HG03520 (cell line): ENCODE measurements around the gene DRD1.
"Not testable (repeated sequence)": the region's sequence is repeated elsewhere in the genome, so short reads cannot be mapped to it uniquely, and the experiment has no call there.

Experiments
- ATAC-seq: cut with Tn5 transposase; IDR thresholded peaks from one replicate; pipeline ENCODE4 v1.9.1; 2021; ENCODE audit warnings: mild to moderate bottlenecking, moderate library complexity; ENCODE audit not compliant: unreplicated experiment

Gene DRD1

DNA sequence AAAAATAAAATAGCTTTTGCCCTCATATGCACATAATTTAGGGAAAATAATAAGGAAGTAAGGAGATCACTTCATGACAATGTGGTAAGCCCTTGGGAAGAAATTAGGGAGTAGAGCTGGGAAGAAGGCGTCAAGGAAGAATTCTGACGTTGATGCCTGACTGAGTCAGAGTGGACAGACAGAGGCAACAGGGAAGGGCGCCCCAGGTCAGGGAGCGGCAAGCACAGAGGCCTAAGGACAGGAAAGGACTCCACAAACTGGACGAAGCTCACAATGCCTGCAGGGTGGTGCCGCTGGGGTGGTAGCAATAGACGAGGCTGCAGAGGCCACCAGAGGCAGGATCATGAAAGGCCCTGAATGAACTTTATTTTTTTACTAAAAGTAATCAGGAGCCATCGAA lies 7.6 kb downstream of the DRD1 start:
- ATAC-seq: no peak

DNA sequence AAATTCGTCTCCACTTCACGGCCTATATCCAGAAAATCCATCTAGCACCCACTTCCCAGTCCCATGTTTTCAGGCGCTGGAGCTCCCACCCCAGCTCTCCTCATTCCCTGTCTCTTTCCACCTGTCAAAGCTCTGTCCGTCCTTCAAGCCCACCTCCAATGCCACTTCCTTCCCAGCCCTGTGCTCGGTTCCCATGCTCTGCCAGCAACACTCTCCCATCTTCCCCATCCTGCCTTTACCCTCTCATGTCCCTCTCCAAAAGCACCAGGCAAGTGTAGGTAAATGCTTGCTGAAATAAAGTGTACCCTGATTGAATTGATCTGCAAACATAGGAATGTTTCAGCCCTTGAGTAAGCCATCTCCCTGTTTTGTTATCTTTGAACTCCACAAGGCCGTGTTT lies 9.2 kb downstream of the DRD1 start:
- ATAC-seq: no peak

DNA sequence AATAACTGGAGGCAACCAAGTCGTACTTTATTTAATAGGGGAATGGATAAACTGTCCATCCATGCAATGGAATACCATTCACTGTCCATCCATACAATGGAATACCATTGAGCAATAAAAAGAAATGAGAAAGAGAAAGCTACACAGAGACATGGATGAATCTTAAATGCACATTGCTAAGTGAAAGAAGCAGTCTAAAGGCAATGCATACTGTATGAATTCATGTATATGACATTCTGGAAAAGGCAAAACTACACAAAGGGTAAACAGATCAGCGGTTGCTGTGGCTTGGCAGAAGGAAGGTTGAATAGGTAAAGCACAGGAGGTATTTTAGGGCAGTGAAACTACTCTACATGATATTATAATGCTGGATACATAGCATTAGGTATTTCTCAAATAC lies 16.2 kb downstream of the DRD1 start:
- no peak for ATAC-seq

DNA sequence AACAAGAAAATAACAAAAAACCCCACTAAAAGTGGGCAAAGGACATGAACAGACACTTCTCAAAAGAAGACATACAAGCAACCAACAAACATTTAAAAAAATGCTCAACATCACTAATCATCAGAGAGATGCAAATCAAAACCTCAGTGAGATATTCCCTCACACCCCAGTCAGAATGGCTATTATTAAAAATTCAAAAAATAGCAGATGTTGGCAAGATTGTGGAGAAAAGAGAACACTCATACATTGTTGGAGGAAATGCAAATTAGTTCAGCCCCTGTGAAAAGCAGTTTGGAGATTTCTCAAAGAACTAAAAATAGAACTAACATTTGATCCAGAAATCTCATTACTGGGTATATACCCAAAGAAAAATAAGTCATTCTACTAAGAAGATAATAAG lies 19.4 kb downstream of the DRD1 start:
- not testable (repeated sequence) for ATAC-seq

- no peak for ATAC-seq
Observed at GRCh38 chr5:175422058-175422457, 21.9 kb downstream of the DRD1 start.

DNA sequence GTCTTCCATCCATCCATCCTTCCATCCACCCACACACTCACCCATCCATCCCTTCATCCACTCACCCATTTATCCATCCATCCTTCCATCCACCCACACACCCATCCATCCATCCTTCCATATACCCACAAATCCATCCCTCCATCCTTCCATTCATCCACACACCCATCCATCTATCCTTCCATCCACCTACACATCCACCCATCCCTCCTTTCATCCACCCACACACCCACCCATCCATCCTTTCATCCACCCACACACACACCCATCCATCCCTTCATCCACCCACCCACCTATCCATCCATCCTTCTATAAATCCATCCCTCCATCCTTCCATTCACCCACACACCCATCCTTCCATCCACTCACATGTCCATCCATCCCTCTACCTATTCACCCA lies 23.6 kb downstream of the DRD1 start:
- ATAC-seq: no peak

DNA sequence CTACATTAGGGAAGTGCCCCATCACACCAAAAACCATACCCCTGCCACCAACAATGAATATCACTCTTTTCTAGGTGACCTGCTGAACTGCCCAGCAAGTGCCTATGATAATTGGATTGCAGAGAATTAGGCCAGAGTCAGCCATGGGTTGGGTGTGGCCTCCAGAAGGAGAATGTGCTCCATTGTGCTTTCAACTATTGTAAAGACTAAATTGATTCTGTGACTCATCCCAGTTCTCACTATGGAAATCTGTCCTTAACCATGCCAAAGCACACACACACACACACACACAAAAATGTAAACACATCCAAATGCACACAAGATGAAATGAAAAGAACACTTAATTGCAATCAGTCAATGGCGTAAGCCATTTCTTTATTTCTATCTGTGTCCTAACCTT lies 25.7 kb downstream of the DRD1 start:
- ATAC-seq: no peak

GRCh38 chr5:175417384-175417783 lies 26.6 kb downstream of the DRD1 start:
- ATAC-seq: no peak

- ATAC-seq: no peak
Observed at GRCh38 chr5:175415303-175415702, 28.7 kb downstream of the DRD1 start.

DNA sequence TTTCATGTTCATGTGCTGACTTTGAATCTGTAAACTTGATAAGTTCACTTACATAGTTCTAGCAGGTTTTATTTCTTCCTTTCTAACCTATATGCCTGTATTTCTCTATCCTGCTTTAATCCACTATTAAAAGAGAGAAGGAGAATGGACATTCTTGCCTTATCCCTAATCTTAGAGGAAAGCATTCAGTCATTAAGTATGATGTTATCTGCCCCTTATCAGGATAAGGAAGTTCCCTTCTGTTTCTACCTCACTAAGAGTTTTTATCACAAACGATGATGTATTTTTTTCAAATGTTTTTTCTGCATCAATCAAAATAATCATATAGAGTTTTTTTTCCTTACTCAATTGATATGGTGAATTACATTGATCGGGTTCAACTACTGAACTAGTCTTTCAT lies 33.1 kb downstream of the DRD1 start:
- no peak for ATAC-seq

DNA sequence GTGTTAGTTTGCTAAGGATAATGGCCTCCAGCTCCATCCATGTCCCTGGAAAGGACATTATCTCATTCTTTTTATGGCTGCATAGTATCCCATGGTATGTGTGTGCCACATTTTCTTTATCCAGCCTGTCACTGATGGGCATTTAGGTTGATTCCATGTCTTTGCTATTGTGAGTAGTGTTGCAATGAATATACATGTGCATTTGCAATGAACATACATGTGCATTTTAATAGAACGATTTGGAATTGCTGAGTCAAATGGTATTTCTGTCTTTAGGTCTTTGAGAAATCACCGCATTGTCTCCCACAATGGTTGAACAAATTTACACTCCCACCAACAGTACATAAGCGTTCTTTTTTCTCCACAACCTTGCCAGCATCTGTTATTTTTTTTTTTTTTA lies 37.7 kb downstream of the DRD1 start:
- ATAC-seq: no peak

DNA sequence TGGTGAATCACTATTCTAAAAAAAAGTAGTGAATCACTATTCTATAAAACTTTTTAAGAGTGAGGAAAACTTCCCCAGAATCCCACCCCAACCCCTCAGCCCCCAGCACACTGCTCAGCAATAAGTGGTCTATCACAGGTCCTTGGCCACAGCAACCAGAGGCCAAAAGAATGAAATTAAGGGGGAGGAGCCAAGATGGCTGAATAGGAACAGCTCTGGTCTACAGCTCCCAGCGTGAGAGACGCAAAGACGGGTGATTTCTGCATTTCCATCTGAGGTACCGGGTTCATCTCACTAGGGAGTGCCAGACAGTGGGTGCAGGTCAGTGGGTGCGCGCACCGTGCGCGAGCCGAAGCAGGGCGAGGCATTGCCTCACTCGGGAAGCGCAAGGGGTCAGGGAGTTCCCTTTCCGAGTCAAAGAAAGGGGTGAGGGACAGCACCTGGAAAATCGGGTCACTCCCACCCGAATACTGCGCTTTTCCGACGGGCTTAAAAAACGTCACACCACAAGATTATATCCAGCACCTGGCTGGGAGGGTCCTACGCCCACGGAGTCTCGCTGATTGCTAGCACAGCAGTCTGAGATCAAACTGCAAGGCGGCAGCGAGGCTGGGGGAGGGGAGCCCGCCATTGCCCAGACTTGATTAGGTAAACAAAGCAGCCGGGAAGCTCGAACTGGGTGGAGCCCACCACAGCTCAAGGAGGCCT lies 46.2 kb downstream of the DRD1 start:
- ATAC-seq: not testable (repeated sequence)

- ATAC-seq: not testable (repeated sequence)
Observed at GRCh38 chr5:175395430-175395829, 48.6 kb downstream of the DRD1 start.

- ATAC-seq: no peak
Observed at GRCh38 chr5:175394601-175395000, 49.4 kb downstream of the DRD1 start.

DNA sequence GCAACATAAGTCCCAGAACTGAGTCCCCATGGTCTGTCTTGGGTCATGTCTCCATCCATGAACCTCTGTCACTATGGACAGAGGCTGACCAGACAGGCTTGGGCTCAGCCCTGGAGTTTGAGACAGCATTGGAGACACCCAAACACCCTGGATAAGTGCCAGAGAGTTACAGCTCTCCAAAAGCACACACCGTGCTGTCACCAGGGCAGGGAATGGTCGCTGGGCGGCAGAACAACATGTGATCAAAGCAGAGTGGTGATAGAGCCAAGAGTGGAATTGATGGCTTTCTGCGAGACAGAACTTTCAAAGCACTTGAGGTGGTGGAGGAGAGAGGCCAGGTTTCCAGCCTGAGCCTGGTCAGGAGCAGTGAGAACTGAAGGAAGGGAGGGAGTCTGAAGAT lies 50.1 kb downstream of the DRD1 start:
- ATAC-seq: no peak

DNA sequence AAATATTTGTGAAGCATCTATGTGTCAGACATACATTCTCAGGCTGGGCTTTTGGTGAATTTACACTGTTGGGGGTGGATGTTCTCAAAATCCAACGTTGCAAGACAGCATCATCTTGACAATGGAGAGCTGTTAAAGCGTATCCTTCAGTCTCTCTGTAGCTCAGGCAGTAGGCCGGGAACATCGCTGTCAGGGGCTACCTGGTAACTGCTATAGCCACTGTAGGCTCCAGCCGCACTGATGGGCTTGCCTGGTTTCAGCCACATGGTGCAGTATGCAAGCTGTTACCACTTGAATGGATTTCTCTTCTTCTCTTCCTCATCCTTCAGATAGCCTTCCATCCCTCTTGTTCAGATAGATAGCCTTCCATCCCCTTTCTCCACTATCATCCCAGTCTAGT lies 51.7 kb downstream of the DRD1 start:
- no peak for ATAC-seq

DNA sequence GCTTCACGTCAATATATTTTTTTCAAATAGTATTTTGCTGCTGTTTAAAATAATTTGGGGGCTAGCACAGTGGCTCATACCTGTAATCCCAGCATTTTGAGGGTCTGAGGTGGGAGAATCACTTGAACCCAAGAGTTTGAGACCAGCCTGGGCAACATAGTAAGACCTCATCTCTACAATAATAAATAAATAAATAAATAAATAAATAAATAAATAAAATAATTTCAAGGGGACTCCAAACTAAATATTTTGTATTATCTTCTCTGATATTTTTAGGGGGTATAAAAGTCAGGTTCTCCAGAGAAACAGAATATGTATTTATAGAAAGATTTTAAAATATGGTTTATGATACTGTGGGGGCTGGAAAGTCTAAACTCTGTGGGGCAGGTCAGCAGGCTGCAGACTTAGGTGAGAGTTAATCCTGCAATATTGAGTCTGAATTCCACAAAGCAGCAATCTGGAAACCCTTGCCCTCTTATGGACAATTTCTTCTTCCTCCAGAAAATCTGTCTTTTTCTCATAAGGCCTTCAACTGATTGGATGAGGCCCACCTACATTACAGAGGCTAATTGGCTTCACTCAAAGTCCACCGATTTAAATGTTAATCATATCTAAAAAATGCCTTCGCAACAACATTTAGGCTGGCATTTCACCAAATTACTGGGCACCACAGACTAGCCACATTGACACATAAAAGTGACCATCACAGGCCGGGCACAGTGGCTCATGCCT lies 53.5 kb downstream of the DRD1 start:
- no peak for ATAC-seq
